SK-N-SH treated with all-trans-retinoic acid at 6 μM for 48 hours (cell line): ENCODE results near the gene P2RY10.

Experiments used
- ARNTL ChIP-seq: fragments of 450-650 bp; formaldehyde crosslinking; IDR thresholded peaks from 2 replicates; pipeline ENCODE4 v1.5.0; 2020; ENCODE audit warnings: low read depth, mild to moderate bottlenecking, moderate library complexity, borderline replicate concordance
- BACH2 ChIP-seq: fragments of 250-450 bp; sonication (Bioruptor Pico); IDR thresholded peaks from 2 replicates; pipeline ENCODE4 v1.9.0; 2021; ENCODE audit warnings: mild to moderate bottlenecking, borderline replicate concordance
- GLIS3 ChIP-seq: fragments of 250-450 bp; sonication (Bioruptor Pico); IDR thresholded peaks from 2 replicates; pipeline ENCODE4 v1.5.0; 2020; ENCODE audit warnings: mild to moderate bottlenecking, moderate library complexity
- OSR1 ChIP-seq: fragments of 250-450 bp; sonication (Bioruptor Pico); IDR thresholded peaks from 2 replicates; pipeline ENCODE4 v1.8.0; 2022; ENCODE audit warnings: moderate library complexity, mild to moderate bottlenecking, inconsistent platforms
- TOX ChIP-seq: fragments of 250-450 bp; sonication (Bioruptor Pico); IDR thresholded peaks from 2 replicates; pipeline ENCODE4 v1.8.0; 2021; ENCODE audit warnings: mild to moderate bottlenecking, moderate library complexity, borderline replicate concordance
- ZFP3 ChIP-seq: fragments of 250-450 bp; sonication (Bioruptor Pico); IDR thresholded peaks from 2 replicates; pipeline ENCODE4 v1.5.0; 2020; ENCODE audit warnings: mild to moderate bottlenecking, moderate library complexity
- ZFP30 ChIP-seq: fragments of 450-650 bp; formaldehyde crosslinking; IDR thresholded peaks from 2 replicates; pipeline ENCODE4 v1.5.0; 2022; ENCODE audit warnings: mild to moderate bottlenecking, moderate library complexity
- ZNF8 ChIP-seq: fragments of 450-650 bp; formaldehyde crosslinking; IDR thresholded peaks from 2 replicates; pipeline ENCODE4 v1.5.0; 2020; ENCODE audit warnings: mild to moderate bottlenecking, moderate library complexity
- TF ChIP-seq, protein P1 (sequence below): fragments of 250-450 bp; sonication (Bioruptor Pico); IDR thresholded peaks from 2 replicates; pipeline ENCODE4 v1.5.1; 2021; ENCODE audit warnings: mild to moderate bottlenecking, moderate library complexity
- TF ChIP-seq, protein P2 (sequence below): fragments of 250-450 bp; sonication (Bioruptor Pico); IDR thresholded peaks from 2 replicates; pipeline ENCODE4 v1.8.0; 2020; ENCODE audit warnings: mild to moderate bottlenecking, moderate library complexity, borderline replicate concordance
- TF ChIP-seq, protein P3 (sequence below): fragments of 250-450 bp; sonication (Bioruptor Pico); IDR thresholded peaks from 2 replicates; pipeline ENCODE4 v1.8.0; 2021; ENCODE audit warnings: low read depth, mild to moderate bottlenecking, moderate library complexity, borderline replicate concordance

DNA sequence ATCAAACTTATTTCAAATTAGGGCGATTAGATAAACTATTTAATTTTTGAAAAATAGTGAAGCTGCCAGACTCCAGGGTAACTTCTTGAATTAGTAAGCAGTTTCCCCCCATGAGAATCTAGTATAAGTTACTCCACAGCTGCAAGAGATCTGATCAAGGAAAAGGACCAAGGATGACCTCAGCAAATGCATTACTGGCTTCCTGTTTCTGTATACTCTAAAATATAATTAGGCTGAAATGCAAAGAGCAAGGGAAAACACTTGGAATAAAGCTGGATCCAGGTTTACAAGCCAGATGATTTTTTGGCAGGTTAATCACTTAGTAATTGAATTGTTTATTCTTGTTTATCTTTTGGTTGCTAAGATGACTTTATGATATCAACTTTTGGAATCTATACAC, 13.4 kb upstream of the P2RY10 start:
- TF ChIP-seq ARNTL (CRISPR knock-in tag) = no peak
- no peak for TF ChIP-seq ZFP3 (CRISPR knock-in tag)
- TF ChIP-seq ZFP30 (CRISPR knock-in tag) = no peak
- no peak for TF ChIP-seq BACH2
- TF ChIP-seq, protein P1, sequence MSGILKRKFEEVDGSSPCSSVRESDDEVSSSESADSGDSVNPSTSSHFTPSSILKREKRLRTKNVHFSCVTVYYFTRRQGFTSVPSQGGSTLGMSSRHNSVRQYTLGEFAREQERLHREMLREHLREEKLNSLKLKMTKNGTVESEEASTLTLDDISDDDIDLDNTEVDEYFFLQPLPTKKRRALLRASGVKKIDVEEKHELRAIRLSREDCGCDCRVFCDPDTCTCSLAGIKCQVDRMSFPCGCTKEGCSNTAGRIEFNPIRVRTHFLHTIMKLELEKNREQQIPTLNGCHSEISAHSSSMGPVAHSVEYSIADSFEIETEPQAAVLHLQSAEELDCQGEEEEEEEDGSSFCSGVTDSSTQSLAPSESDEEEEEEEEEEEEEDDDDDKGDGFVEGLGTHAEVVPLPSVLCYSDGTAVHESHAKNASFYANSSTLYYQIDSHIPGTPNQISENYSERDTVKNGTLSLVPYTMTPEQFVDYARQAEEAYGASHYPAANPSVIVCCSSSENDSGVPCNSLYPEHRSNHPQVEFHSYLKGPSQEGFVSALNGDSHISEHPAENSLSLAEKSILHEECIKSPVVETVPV (CRISPR knock-in tag) = no peak
- TF ChIP-seq, protein P2, sequence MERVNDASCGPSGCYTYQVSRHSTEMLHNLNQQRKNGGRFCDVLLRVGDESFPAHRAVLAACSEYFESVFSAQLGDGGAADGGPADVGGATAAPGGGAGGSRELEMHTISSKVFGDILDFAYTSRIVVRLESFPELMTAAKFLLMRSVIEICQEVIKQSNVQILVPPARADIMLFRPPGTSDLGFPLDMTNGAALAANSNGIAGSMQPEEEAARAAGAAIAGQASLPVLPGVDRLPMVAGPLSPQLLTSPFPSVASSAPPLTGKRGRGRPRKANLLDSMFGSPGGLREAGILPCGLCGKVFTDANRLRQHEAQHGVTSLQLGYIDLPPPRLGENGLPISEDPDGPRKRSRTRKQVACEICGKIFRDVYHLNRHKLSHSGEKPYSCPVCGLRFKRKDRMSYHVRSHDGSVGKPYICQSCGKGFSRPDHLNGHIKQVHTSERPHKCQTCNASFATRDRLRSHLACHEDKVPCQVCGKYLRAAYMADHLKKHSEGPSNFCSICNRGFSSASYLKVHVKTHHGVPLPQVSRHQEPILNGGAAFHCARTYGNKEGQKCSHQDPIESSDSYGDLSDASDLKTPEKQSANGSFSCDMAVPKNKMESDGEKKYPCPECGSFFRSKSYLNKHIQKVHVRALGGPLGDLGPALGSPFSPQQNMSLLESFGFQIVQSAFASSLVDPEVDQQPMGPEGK (CRISPR knock-in tag) = no peak
- TF ChIP-seq ZNF8 (CRISPR knock-in tag) = no peak
- no peak for TF ChIP-seq GLIS3
- no peak for TF ChIP-seq TOX (CRISPR knock-in tag)
- TF ChIP-seq, protein P3, sequence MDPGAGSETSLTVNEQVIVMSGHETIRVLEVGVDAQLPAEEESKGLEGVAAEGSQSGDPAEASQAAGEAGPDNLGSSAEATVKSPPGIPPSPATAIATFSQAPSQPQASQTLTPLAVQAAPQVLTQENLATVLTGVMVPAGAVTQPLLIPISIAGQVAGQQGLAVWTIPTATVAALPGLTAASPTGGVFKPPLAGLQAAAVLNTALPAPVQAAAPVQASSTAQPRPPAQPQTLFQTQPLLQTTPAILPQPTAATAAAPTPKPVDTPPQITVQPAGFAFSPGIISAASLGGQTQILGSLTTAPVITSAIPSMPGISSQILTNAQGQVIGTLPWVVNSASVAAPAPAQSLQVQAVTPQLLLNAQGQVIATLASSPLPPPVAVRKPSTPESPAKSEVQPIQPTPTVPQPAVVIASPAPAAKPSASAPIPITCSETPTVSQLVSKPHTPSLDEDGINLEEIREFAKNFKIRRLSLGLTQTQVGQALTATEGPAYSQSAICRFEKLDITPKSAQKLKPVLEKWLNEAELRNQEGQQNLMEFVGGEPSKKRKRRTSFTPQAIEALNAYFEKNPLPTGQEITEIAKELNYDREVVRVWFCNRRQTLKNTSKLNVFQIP (CRISPR knock-in tag) = no peak
- no peak for TF ChIP-seq OSR1 (CRISPR knock-in tag)
